ENCODE results near the gene IFIT2.

DNA sequence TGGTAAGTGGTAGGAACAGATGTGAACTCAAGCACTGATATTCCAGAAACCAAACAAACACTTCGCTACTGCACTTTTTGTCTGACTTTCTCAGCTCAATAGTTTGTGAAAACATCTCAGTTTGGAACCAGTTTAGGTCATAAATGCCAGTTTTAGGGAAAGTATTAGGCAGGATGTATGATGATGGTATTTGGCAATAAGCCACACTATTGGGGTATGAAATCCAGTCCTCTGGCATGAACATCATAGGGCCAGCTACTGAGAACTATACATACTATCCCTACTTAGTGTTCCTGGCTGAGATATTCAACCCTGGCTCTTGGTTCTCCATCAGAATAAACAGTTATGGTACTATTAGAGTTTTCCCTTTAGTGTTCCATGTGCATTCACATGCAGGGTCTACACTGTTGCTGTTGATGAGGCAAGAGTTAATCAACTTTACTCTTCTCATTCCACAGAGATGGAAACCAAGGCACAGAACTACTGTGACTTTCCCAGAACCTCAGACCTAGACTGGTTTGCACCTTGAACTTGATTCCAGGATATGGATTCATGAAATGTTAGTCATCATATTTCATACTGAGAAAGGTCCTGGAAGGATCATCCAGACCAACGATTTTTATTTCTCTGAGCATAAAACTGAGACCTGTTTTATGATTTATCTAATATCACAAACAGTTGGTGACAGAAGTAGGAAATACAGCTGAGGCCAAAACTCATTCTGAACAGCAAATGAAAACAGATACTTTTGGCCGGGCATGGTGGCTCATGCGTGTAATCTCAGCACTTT, 20.0 kb upstream of the IFIT2 start:
- TF ChIP-seq FOXP2 (optimal IDR thresholded peaks at IDR 0.05; ENCODE audit: borderline replicate concordance, extremely low read depth, extremely low read length, insufficient read depth) (no peak), POLR2AphosphoS5 (IDR thresholded peaks at IDR 0.05; ENCODE audit: low read depth, low read length) (no peak), TAF1 (IDR thresholded peaks at IDR 0.05; ENCODE audit: borderline replicate concordance, insufficient read depth, low read length) (no peak)
- TF ChIP-seq, protein P1, sequence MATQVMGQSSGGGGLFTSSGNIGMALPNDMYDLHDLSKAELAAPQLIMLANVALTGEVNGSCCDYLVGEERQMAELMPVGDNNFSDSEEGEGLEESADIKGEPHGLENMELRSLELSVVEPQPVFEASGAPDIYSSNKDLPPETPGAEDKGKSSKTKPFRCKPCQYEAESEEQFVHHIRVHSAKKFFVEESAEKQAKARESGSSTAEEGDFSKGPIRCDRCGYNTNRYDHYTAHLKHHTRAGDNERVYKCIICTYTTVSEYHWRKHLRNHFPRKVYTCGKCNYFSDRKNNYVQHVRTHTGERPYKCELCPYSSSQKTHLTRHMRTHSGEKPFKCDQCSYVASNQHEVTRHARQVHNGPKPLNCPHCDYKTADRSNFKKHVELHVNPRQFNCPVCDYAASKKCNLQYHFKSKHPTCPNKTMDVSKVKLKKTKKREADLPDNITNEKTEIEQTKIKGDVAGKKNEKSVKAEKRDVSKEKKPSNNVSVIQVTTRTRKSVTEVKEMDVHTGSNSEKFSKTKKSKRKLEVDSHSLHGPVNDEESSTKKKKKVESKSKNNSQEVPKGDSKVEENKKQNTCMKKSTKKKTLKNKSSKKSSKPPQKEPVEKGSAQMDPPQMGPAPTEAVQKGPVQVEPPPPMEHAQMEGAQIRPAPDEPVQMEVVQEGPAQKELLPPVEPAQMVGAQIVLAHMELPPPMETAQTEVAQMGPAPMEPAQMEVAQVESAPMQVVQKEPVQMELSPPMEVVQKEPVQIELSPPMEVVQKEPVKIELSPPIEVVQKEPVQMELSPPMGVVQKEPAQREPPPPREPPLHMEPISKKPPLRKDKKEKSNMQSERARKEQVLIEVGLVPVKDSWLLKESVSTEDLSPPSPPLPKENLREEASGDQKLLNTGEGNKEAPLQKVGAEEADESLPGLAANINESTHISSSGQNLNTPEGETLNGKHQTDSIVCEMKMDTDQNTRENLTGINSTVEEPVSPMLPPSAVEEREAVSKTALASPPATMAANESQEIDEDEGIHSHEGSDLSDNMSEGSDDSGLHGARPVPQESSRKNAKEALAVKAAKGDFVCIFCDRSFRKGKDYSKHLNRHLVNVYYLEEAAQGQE (IDR thresholded peaks at IDR 0.05; ENCODE audit: insufficient read depth in 1 of 2, low read depth in 2 of 2, low read length in 2 of 2) = no peak

All from PFSK-1 (cell line).